Vagina (tissue), 2 donors: ENCODE results near the gene CDH6.

Experiments
- POLR2AphosphoS5 ChIP-seq, 2 donors: sonication (generic); formaldehyde crosslinking; IDR thresholded peaks; one replicate each; pipeline ENCODE4 v1.9.0; 2017; ENCODE audit warnings: antibody characterized with exemption in 2 of 2, mild to moderate bottlenecking in 2 of 2, low read depth in 1 of 2; ENCODE audit not compliant: insufficient read depth in 1 of 2
- TF ChIP-seq, protein P1 (sequence below), 3 experiments: fragments of 450-650 bp in 2 of 3; fragments of 200-600 bp in 1 of 3; sonication (generic) in 1 of 3; IDR thresholded peaks; one replicate each; pipeline ENCODE4 v1.5.1; 2017 to 2019; ENCODE audit warnings: antibody characterized with exemption in 3 of 3, mild to moderate bottlenecking in 2 of 3, moderate library complexity in 2 of 3

DNA sequence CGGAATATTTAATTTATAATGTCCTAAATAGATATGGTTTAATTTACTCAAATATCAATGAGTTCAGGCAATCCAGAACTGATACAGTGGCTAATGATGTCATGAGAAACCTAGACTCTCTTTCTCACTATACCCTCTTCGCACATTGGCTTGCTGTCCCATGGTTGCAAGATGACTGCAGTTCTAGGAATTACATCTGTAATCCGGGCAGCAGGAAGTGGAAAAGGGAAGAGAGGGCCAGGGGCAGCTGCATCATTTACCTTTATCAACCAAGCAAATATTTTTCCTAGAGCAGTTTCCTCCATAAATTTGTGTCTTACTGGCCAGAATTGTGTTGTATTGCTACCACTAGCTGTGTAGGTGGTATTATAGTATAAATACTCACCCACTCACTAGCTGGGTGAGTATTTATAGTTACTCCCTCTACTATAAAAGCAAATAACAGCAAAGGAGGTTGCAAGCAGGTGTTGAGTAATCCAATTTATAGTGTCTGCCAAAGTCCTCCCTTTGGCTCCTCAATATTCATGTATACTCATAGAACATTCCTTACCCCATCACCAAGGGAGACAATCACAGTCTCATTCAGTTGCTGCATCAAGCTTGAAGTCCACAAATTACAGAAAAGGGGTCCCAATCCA is 169.6 kb downstream of the CDH6 start:
- TF ChIP-seq, protein P1, sequence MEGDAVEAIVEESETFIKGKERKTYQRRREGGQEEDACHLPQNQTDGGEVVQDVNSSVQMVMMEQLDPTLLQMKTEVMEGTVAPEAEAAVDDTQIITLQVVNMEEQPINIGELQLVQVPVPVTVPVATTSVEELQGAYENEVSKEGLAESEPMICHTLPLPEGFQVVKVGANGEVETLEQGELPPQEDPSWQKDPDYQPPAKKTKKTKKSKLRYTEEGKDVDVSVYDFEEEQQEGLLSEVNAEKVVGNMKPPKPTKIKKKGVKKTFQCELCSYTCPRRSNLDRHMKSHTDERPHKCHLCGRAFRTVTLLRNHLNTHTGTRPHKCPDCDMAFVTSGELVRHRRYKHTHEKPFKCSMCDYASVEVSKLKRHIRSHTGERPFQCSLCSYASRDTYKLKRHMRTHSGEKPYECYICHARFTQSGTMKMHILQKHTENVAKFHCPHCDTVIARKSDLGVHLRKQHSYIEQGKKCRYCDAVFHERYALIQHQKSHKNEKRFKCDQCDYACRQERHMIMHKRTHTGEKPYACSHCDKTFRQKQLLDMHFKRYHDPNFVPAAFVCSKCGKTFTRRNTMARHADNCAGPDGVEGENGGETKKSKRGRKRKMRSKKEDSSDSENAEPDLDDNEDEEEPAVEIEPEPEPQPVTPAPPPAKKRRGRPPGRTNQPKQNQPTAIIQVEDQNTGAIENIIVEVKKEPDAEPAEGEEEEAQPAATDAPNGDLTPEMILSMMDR (IDR thresholded peaks at IDR 0.05): no peak
- no peak for TF ChIP-seq POLR2AphosphoS5 (IDR thresholded peaks at IDR 0.05; ENCODE audit: insufficient read depth in 1 of 2, low read depth in 1 of 2)
